Dendritic cell treated with granulocyte-macrophage colony-stimulating factor and Interleukin-4, amounts not matched to agents 40 ng/mL and 50 ng/mL, for 4 days (primary cell): Measurements from ENCODE around the gene WNK2.
A peak's percentile ranks its signal among the peaks of the same experiment; 100 is the strongest.

Experiments used
- H3K27ac Mint-ChIP-seq: one replicate; pipeline ENCODE4 v1.8.0; 2022; ENCODE audit warnings: mild to moderate bottlenecking, mixed read lengths
- H3K27me3 Mint-ChIP-seq: one replicate; pipeline ENCODE4 v1.8.0; 2022; ENCODE audit warnings: mild to moderate bottlenecking, mixed read lengths
- H3K36me3 Mint-ChIP-seq: one replicate; pipeline ENCODE4 v1.8.0; 2022; ENCODE audit warnings: low read depth, mixed read lengths
- H3K4me1 Mint-ChIP-seq: one replicate; pipeline ENCODE4 v1.8.0; 2022; ENCODE audit warnings: low read depth, mixed read lengths
- H3K4me3 Mint-ChIP-seq: one replicate; pipeline ENCODE4 v1.8.0; 2022; ENCODE audit warnings: mild to moderate bottlenecking, moderate library complexity, mixed read lengths
- H3K9me3 Mint-ChIP-seq: one replicate; pipeline ENCODE4 v1.8.0; 2022; ENCODE audit warnings: mixed read lengths
- intact Hi-C: fragments of 100-400 bp; cut with micrococcal nuclease; formaldehyde crosslinking; loops from one replicate; pipeline ENCODE4 v1.15.0; 2022

Gene WNK2

GRCh38 chr9:93171261-93171990, 12.5 kb upstream of the WNK2 start:
- Mint-ChIP-seq H3K9me3 (no peaks in the 10 kb centered on the region), H3K36me3 (no peaks in the 10 kb centered on the region), H3K27ac (no peak overlapping the region), H3K27me3 (peaks cover 26% of the 10 kb centered on the region), H3K4me3 (no peak overlapping the region), H3K4me1 (peaks cover 6% of the 10 kb centered on the region)
- intact Hi-C loops: no loop called here

GRCh38 chr9:93172666-93173364, 11.1 kb upstream of the WNK2 start:
- Mint-ChIP-seq H3K4me3 (no peak overlapping the region), H3K4me1 (peaks cover 6% of the 10 kb centered on the region), H3K27me3 (peaks cover 29% of the 10 kb centered on the region), H3K36me3 (no peaks in the 10 kb centered on the region), H3K27ac (no peak overlapping the region), H3K9me3 (no peaks in the 10 kb centered on the region)
- intact Hi-C loops: no loop called here

GRCh38 chr9:93173365-93174051, 10.4 kb upstream of the WNK2 start:
- Mint-ChIP-seq H3K4me3 (no peak overlapping the region), H3K27me3 (peaks cover 29% of the 10 kb centered on the region), H3K27ac (no peak overlapping the region), H3K9me3 (no peaks in the 10 kb centered on the region), H3K36me3 (no peaks in the 10 kb centered on the region), H3K4me1 (peaks cover 6% of the 10 kb centered on the region)
- intact Hi-C loops: no loop called here

- H3K4me1 Mint-ChIP-seq: peaks cover 6% of the 10 kb centered on the region
- H3K4me3 Mint-ChIP-seq: no peak overlapping the region
- H3K27me3 Mint-ChIP-seq: peaks cover 37% of the 10 kb centered on the region
- no peaks in the 10 kb centered on the region for H3K9me3 Mint-ChIP-seq
- no peak overlapping the region for H3K27ac Mint-ChIP-seq
- no peaks in the 10 kb centered on the region for H3K36me3 Mint-ChIP-seq
- intact Hi-C loops: no loop called here
Observed at GRCh38 chr9:93174976-93175375, 9.0 kb upstream of the WNK2 start.

GRCh38 chr9:93177676-93178075, 6.3 kb upstream of the WNK2 start:
- no peaks in the 10 kb centered on the region for H3K9me3 Mint-ChIP-seq
- intact Hi-C loops: no loop called here
- no peaks in the 10 kb centered on the region for H3K36me3 Mint-ChIP-seq

GRCh38 chr9:93178851-93179786, 4.8 kb upstream of the WNK2 start:
- Mint-ChIP-seq H3K36me3 (no peaks in the 10 kb centered on the region), H3K27ac (no peak overlapping the region), H3K4me1 (no peaks in the 10 kb centered on the region), H3K27me3 (peaks cover 63% of the 10 kb centered on the region), H3K4me3 (no peak overlapping the region), H3K9me3 (no peaks in the 10 kb centered on the region)
- intact Hi-C loops: no loop called here

More at GRCh38 chr9:93177676-93178075, 6.3 kb upstream of the WNK2 start:
- H3K27ac Mint-ChIP-seq: no peak overlapping the region
- peaks cover 6% of the 10 kb centered on the region for H3K4me1 Mint-ChIP-seq
- peaks cover 59% of the 10 kb centered on the region for H3K27me3 Mint-ChIP-seq
- H3K4me3 Mint-ChIP-seq: no peak overlapping the region

- H3K9me3 Mint-ChIP-seq: no peaks in the 10 kb centered on the region
- no peak overlapping the region for H3K27ac Mint-ChIP-seq
- H3K4me3 Mint-ChIP-seq: no peak overlapping the region
- H3K4me1 Mint-ChIP-seq: no peaks in the 10 kb centered on the region
- no peaks in the 10 kb centered on the region for H3K36me3 Mint-ChIP-seq
- H3K27me3 Mint-ChIP-seq: peaks cover 76% of the 10 kb centered on the region
- intact Hi-C loops: no loop called here
Observed at GRCh38 chr9:93180938-93181337, 3.0 kb upstream of the WNK2 start.

GRCh38 chr9:93181672-93182435, 2.1 kb upstream of the WNK2 start:
- Mint-ChIP-seq H3K9me3 (no peaks in the 10 kb centered on the region), H3K4me1 (no peaks in the 10 kb centered on the region), H3K27ac (no peak overlapping the region), H3K36me3 (no peaks in the 10 kb centered on the region), H3K27me3 (peaks cover 85% of the 10 kb centered on the region), H3K4me3 (no peak overlapping the region)
- intact Hi-C loops: no loop called here

- Mint-ChIP-seq H3K27ac (no peak overlapping the region), H3K27me3 (peaks cover 87% of the 10 kb centered on the region), H3K36me3 (no peaks in the 10 kb centered on the region), H3K9me3 (no peaks in the 10 kb centered on the region), H3K4me3 (no peak overlapping the region), H3K4me1 (no peaks in the 10 kb centered on the region)
- intact Hi-C loops: no loop called here
Observed at GRCh38 chr9:93182572-93182971, 1.4 kb upstream of the WNK2 start.

- no peaks in the 10 kb centered on the region for H3K36me3 Mint-ChIP-seq
- no peaks in the 10 kb centered on the region for H3K4me1 Mint-ChIP-seq
- no peak overlapping the region for H3K27ac Mint-ChIP-seq
- peak overlapping the region; percentile 56 for H3K4me3 Mint-ChIP-seq
- intact Hi-C loops: no loop called here
- no peaks in the 10 kb centered on the region for H3K9me3 Mint-ChIP-seq
- peaks cover 90% of the 10 kb centered on the region for H3K27me3 Mint-ChIP-seq
Observed at GRCh38 chr9:93183131-93183662, 742 bp upstream of the WNK2 start.

- intact Hi-C loops: no loop called here
- Mint-ChIP-seq H3K9me3 (no peaks in the 10 kb centered on the region), H3K4me1 (peaks cover 5% of the 10 kb centered on the region), H3K4me3 (peak overlapping the region; percentile 69), H3K27ac (no peak overlapping the region), H3K36me3 (no peaks in the 10 kb centered on the region), H3K27me3 (peaks cover 90% of the 10 kb centered on the region)
Observed at GRCh38 chr9:93184432-93185265, 710 bp downstream of the WNK2 start.
